Measurements from ENCODE around the gene CHCHD6.

CHCHD6 gene

DNA sequence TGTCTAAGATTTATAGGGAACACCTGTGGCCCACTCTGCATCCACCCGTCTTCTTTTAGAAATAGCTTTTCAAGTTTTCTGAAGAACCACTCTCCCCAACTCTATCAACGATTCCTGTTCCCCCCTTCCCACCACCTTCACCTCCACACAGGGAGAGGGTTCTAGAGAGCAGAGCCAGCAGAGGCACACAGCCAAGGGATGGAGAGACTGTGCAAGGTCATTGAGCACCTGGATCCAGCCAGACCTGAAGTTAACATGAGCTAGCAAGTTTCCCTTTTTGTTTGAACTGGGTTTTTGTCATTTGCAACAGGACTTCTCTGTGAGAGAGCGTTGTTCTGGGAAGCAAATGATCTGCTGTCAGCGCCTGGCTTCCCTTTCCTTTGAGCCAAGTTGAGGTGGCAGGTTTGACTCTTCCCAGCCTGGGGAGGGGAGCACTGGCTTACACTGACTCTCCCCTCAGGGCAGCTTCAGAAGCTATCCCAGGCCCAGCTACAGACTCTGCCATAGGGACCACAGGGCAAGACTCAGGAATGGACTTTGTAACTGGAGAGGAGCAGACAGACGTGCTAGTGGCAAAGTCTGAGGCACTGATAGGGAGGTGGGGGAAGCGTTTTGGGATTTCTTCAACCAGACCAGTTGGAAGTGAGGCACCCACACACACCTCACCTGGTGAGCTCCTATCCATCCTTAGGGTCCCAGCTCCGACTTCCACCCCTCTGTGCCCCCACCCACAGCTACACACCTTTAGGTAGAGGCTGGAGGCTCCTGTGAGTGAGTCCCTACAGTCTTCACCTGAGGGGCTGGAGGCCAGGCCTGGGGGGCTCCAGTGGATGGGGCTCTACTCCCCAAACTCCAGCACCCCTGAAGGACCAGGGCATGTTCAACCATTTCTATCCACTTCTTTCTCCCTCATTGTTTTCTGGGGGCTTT, 259.5 kb downstream of the CHCHD6 start:
- no peak for ATAC-seq (ENCODE audit: insufficient read depth, low read depth)
- TF ChIP-seq EZH2 (IDR thresholded peaks at IDR 0.05; ENCODE audit: borderline replicate concordance, low read depth, low read length, severe bottlenecking): no peak
- TF ChIP-seq, protein P1, sequence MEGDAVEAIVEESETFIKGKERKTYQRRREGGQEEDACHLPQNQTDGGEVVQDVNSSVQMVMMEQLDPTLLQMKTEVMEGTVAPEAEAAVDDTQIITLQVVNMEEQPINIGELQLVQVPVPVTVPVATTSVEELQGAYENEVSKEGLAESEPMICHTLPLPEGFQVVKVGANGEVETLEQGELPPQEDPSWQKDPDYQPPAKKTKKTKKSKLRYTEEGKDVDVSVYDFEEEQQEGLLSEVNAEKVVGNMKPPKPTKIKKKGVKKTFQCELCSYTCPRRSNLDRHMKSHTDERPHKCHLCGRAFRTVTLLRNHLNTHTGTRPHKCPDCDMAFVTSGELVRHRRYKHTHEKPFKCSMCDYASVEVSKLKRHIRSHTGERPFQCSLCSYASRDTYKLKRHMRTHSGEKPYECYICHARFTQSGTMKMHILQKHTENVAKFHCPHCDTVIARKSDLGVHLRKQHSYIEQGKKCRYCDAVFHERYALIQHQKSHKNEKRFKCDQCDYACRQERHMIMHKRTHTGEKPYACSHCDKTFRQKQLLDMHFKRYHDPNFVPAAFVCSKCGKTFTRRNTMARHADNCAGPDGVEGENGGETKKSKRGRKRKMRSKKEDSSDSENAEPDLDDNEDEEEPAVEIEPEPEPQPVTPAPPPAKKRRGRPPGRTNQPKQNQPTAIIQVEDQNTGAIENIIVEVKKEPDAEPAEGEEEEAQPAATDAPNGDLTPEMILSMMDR (IDR thresholded peaks at IDR 0.05; ENCODE audit: borderline replicate concordance, extremely low read depth, low read length, poor library complexity, severe bottlenecking): no peak

DNA sequence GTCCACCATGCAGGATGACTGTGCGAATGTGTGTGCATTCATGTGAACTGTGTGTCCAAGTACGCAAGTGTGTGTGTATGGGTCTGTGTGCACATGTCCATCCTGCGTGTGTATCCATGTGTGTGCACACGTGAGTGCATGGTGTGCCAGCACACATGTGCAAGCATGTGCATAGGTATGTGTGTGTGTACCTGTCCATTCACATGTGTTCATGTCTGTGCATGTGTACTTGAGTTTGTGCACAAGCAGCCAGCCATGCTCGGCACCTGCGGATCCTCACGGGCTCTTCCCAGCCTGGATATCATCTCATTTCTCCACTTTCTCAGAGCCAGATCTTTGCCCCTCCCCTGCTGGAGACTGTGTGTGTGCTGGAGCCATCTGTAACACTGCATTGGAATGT, 260.2 kb downstream of the CHCHD6 start:
- ATAC-seq (ENCODE audit: insufficient read depth, low read depth) (no peak), DNase-seq (no peak)
- TF ChIP-seq, protein P1 (IDR thresholded peaks at IDR 0.05; ENCODE audit: borderline replicate concordance, extremely low read depth, low read length, poor library complexity, severe bottlenecking): no peak
- TF ChIP-seq EZH2 (IDR thresholded peaks at IDR 0.05; ENCODE audit: borderline replicate concordance, low read depth, low read length, severe bottlenecking): no peak
- Histone ChIP-seq H3K9ac (ENCODE audit: low read depth, low read length) (no peak overlapping the region), H3K36me3 (ENCODE audit: insufficient read depth, low read length) (peaks cover 7% of the 10 kb centered on the region), H3K4me1 (ENCODE audit: insufficient read depth, low read length) (no peaks in the 10 kb centered on the region), H3K9me3 (ENCODE audit: insufficient read depth, low read length, severe bottlenecking) (no peaks in the 10 kb centered on the region), H3K79me2 (ENCODE audit: insufficient read depth, low read length) (no peaks in the 10 kb centered on the region), H3K4me3 (ENCODE audit: low read depth in 1 of 2, low read length in 2 of 2) (no peak overlapping the region), H2AFZ (ENCODE audit: low read depth, low read length) (no peak overlapping the region), H3K27ac (ENCODE audit: low read length) (no peak overlapping the region), H3K4me2 (ENCODE audit: insufficient read depth, low read length) (no peak overlapping the region), H3K27me3 (ENCODE audit: insufficient read depth, low read length, poor library complexity) (no peaks in the 10 kb centered on the region), H4K20me1 (ENCODE audit: insufficient read depth, low read length) (peaks cover 2% of the 10 kb centered on the region; the same call in 1 of the 2 replicates)

More for the DNA sequence above, 259.5 kb downstream of the CHCHD6 start:
- Histone ChIP-seq H3K79me2 (ENCODE audit: insufficient read depth, low read length) (no peaks in the 10 kb centered on the region), H3K4me3 (ENCODE audit: low read depth in 1 of 2, low read length in 2 of 2) (no peak overlapping the region), H3K4me1 (ENCODE audit: insufficient read depth, low read length) (no peaks in the 10 kb centered on the region), H3K36me3 (ENCODE audit: insufficient read depth, low read length) (peaks cover 8% of the 10 kb centered on the region), H4K20me1 (ENCODE audit: insufficient read depth, low read length) (peaks cover 2% of the 10 kb centered on the region; the same call in 1 of the 2 replicates), H3K27ac (ENCODE audit: low read length) (no peak overlapping the region), H3K4me2 (ENCODE audit: insufficient read depth, low read length) (no peak overlapping the region), H3K9me3 (ENCODE audit: insufficient read depth, low read length, severe bottlenecking) (no peaks in the 10 kb centered on the region), H2AFZ (ENCODE audit: low read depth, low read length) (no peak overlapping the region), H3K9ac (ENCODE audit: low read depth, low read length) (no peak overlapping the region), H3K27me3 (ENCODE audit: insufficient read depth, low read length, poor library complexity) (no peaks in the 10 kb centered on the region)
- no peak for DNase-seq

DNA sequence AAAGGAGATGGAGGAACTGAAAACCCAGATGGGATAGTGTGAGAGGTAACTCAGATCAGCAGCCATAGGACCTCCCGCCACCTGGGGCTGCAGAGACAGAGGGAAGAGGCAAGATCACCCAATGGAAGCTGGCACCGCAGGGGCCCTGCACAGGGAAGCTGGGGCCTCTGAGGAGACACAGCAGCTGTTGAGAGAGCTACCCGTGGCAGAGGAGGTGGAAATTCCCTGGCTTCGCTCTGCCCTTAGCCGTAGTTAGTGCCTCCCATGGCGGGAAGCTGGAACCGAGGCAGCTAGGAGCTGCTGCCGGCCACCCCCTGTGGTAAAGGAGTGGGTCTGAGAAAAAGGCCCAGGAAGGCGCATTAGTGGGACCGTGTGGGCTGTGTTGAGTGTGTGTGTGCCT, 260.9 kb downstream of the CHCHD6 start:
- H3K36me3 ChIP-seq (ENCODE audit: insufficient read depth, low read length): peaks cover 7% of the 10 kb centered on the region
- H3K4me2 ChIP-seq (ENCODE audit: insufficient read depth, low read length): no peak overlapping the region
- H3K27ac ChIP-seq (ENCODE audit: low read length): no peak overlapping the region
- TF ChIP-seq, protein P1 (IDR thresholded peaks at IDR 0.05; ENCODE audit: borderline replicate concordance, extremely low read depth, low read length, poor library complexity, severe bottlenecking): no peak
- no peak for TF ChIP-seq EZH2 (IDR thresholded peaks at IDR 0.05; ENCODE audit: borderline replicate concordance, low read depth, low read length, severe bottlenecking)
- H2AFZ ChIP-seq (ENCODE audit: low read depth, low read length): no peak overlapping the region
- H3K79me2 ChIP-seq (ENCODE audit: insufficient read depth, low read length): no peaks in the 10 kb centered on the region
- no peaks in the 10 kb centered on the region for H3K9me3 ChIP-seq (ENCODE audit: insufficient read depth, low read length, severe bottlenecking)
- H3K9ac ChIP-seq (ENCODE audit: low read depth, low read length): no peak overlapping the region
- H3K27me3 ChIP-seq (ENCODE audit: insufficient read depth, low read length, poor library complexity): no peaks in the 10 kb centered on the region
- DNase-seq: no peak
- H3K4me3 ChIP-seq (ENCODE audit: low read depth in 1 of 2, low read length in 2 of 2): no peak overlapping the region
- H4K20me1 ChIP-seq (ENCODE audit: insufficient read depth, low read length): peaks cover 2% of the 10 kb centered on the region; the same call in 1 of the 2 replicates
- ATAC-seq (ENCODE audit: insufficient read depth, low read depth): no peak
- H3K4me1 ChIP-seq (ENCODE audit: insufficient read depth, low read length): no peaks in the 10 kb centered on the region

Measured in DND-41 (cell line).